Omental fat pad (tissue), 4 donors: Measurements from ENCODE around the gene FAM120C. TPM values are rescaled to one million over a fixed set of nuclear protein-coding genes. Genes with fewer than 3 reads are reported as not detected.

Experiments used
- ATAC-seq: fragments of 150-250 bp; one replicate; pipeline ENCODE4 v1.9.1; 2016; ENCODE audit warnings: mild to moderate bottlenecking, moderate library complexity; ENCODE audit not compliant: low FRiP score
- DNase-seq: peaks from one replicate; pipeline ENCODE4 v3.0.0-alpha.2; 2019; ENCODE audit warnings: low spot score
- total RNA-seq, 4 donors: library from RNA; depleted of rRNA; stranded (reverse); fragments of >200 nt; gene quantifications; one replicate each; pipeline ENCODE4 v1.1.0, GENCODE V29; 2016
- TF ChIP-seq, protein P1 (sequence below), 3 donors: fragments of 450-650 bp; IDR thresholded peaks; one replicate each; pipeline ENCODE4 v1.5.1; 2016 to 2017; ENCODE audit warnings: antibody characterized with exemption in 3 of 3, mild to moderate bottlenecking in 3 of 3, moderate library complexity in 2 of 3

FAM120C gene
- total RNA-seq, 4 donors from 2014 or later: 9.7 to 11.8 (median 11.8) TPM

DNA sequence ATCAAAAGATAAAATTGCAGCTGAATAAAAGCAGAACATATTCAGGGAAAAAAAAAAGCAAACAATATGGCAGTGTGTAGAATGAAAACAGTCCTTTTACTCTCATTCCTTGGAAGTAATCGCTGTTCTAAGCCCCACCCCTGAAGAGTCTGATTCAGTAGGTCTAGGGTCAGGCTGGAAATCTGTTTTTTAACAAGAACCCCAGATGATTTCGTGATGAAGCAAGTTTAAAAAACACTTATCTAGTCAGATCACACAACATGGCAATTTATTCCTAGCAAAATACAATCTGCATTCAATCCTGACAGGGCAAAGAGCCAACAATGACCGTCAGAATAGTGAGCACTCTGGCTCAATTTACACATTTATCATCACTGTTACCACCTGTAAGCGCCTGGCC, 16.1 kb downstream of the FAM120C start:
- ATAC-seq (no peak), DNase-seq (no peak)
- TF ChIP-seq, protein P1, sequence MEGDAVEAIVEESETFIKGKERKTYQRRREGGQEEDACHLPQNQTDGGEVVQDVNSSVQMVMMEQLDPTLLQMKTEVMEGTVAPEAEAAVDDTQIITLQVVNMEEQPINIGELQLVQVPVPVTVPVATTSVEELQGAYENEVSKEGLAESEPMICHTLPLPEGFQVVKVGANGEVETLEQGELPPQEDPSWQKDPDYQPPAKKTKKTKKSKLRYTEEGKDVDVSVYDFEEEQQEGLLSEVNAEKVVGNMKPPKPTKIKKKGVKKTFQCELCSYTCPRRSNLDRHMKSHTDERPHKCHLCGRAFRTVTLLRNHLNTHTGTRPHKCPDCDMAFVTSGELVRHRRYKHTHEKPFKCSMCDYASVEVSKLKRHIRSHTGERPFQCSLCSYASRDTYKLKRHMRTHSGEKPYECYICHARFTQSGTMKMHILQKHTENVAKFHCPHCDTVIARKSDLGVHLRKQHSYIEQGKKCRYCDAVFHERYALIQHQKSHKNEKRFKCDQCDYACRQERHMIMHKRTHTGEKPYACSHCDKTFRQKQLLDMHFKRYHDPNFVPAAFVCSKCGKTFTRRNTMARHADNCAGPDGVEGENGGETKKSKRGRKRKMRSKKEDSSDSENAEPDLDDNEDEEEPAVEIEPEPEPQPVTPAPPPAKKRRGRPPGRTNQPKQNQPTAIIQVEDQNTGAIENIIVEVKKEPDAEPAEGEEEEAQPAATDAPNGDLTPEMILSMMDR (IDR thresholded peaks at IDR 0.05): no peak

DNA sequence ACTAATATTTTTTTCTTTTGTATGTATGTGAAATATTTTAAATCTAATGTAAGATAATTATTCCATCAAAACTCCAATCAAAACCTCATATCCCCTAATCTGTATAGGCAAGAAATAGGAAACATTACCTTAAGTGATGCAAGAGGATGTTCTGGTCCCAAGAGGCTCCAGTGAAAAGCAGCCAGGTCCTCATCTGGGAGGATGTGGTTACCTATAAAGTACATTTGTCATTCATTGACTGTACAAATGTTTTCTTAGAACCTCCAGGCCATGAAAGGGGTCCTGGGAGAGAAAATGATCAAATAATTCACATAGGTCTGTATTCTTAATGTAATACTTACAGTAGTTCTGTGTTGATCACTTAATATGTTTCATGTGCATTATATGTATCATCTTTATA, 25.5 kb downstream of the FAM120C start:
- TF ChIP-seq, protein P1 (IDR thresholded peaks at IDR 0.05): no peak

DNA sequence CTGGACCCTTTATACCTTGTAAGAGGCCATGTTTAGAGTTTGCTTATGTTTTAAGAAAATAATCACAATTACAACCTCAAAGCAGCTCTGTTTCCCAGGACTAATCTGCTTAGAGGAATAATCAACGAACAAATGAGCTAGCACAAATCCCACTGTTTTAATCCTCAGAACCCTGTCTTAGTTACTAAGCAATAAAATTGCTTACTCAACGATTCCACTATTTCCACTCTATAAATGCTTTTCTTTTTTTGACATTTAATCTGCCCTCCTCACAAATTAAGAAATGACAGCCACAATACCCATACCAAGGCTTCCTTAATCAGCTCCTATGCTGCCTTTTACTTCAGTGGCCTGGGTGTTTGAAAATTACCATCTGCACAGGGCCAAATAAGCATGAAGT, 48.8 kb downstream of the FAM120C start:
- TF ChIP-seq, protein P1 (IDR thresholded peaks at IDR 0.05): no peak
- ATAC-seq (no peak), DNase-seq (no peak)

More for the DNA sequence above, 25.5 kb downstream of the FAM120C start:
- DNase-seq (no peak), ATAC-seq (no peak)

DNA sequence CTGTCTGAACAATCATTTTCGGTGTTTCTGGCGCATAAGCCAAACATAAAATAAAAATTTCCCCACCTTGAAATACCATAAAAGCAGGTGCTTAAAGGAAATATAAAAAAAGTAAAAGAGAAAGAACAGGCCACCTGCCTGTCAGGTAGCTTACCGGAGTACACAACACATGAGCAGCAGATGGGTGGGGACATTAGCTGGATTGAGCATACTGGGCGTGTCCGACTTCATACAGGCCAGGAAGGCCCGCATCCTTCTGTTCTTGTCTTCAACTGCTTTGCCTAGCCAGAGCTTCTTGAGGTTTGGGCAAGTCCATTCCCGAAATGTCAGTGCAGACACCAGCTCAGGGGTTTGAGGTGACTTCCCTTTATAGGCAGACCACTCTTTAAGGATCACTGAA, 66.7 kb downstream of the FAM120C start:
- ATAC-seq (no peak), DNase-seq (no peak)
- TF ChIP-seq, protein P1 (IDR thresholded peaks at IDR 0.05): no peak

DNA sequence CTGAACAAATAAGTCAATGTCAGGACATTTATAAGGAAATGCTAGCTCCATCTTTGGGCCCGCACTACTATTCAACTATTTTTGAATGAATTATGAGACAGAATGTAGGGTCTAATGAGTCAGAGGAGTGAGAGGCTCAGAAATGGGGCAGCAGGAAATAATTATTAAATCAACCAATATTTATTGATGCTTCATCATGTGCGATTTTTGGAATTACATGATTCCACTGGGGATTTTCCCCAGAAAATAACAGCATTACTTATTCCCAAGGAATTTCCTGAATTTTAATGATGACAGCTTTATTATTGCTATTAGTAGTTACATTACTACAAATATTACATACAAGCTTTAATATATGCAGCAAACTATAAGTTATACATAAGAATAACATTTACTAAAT, 89.5 kb downstream of the FAM120C start:
- ATAC-seq (no peak), DNase-seq (no peak)
- TF ChIP-seq, protein P1 (IDR thresholded peaks at IDR 0.05): no peak

DNA sequence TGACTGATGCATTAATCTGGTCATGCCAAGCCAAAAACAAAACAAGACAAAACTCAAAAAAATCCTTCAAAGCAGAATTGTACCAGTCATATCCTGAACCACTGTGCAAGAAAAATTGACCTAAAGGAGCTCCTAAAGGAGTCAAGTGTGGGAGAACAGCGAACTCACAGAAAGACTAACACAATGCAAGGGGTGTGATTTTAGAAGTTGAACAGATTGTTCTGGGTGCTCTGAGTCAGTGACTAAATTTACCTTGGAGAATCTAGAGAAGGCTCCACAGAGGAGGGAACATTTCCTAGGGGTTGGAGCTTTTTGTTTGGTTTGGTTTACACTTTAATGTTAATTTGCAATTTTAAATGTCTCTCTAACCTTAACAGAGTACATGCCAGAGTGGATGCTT, 89.9 kb downstream of the FAM120C start:
- TF ChIP-seq, protein P1 (IDR thresholded peaks at IDR 0.05): no peak
- no peak for DNase-seq
- ATAC-seq: no peak

DNA sequence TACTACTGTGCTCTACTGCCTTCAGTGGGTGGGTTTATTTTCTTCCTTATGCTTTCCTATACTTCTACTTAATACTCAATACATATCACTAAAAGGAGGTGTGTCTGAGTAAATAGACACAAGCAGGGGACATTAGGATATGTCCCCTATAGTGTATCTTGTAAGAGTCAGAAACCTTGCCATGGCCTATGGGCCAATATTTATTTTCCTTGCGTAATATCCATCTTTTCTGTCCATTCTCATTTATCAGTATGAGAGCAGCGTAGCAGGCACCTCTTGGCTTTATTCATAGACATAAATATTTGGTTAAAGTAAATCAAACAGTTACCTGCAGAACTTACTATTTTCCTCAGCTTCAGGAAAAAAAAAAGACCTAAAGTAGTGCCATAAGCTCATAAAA, 92.2 kb downstream of the FAM120C start:
- ATAC-seq: no peak
- TF ChIP-seq, protein P1 (IDR thresholded peaks at IDR 0.05): no peak
- no peak for DNase-seq
